Hepatocyte (in vitro differentiated cells): Measurements from ENCODE around the gene CACNA1C. TPM values are rescaled to one million over a fixed set of nuclear protein-coding genes. Genes with fewer than 3 reads are reported as not detected.
A peak's percentile ranks its signal among the peaks of the same experiment; 100 is the strongest.

Source experiments
- DNase-seq: peaks from one replicate; pipeline ENCODE4 v3.0.0-alpha.2; 2016; ENCODE audit warnings: low spot score
- H2AFZ ChIP-seq: fragments of 200-600 bp; sonication (generic); 2 replicates; pipeline ENCODE4 v1.6.0; 2016; ENCODE audit warnings: antibody characterized with exemption, mild to moderate bottlenecking
- H3K27ac ChIP-seq: fragments of 200-600 bp; sonication (generic); 2 replicates; pipeline ENCODE4 v1.5.1; 2016; ENCODE audit warnings: mild to moderate bottlenecking
- H3K27me3 ChIP-seq: fragments of 200-600 bp; sonication (generic); 2 replicates; pipeline ENCODE4 v1.6.1; 2016
- H3K36me3 ChIP-seq: fragments of 200-600 bp; sonication (generic); replicated peaks from 2 replicates; pipeline ENCODE4 v1.5.1; 2016; ENCODE audit warnings: low read depth; ENCODE audit not compliant: insufficient read depth
- H3K4me1 ChIP-seq: fragments of 200-600 bp; sonication (generic); 2 replicates; pipeline ENCODE4 v1.5.1; 2016; ENCODE audit warnings: mild to moderate bottlenecking, moderate library complexity; ENCODE audit not compliant: insufficient read depth
- H3K4me2 ChIP-seq: fragments of 200-600 bp; sonication (generic); 2 replicates; pipeline ENCODE4 v1.6.0; 2016
- H3K4me3 ChIP-seq: fragments of 200-600 bp; sonication (generic); 2 replicates; pipeline ENCODE4 v1.5.1; 2016; ENCODE audit warnings: mild to moderate bottlenecking
- H3K79me2 ChIP-seq: fragments of 200-600 bp; sonication (generic); 2 replicates; pipeline ENCODE4 v1.6.0; 2017; ENCODE audit warnings: mild to moderate bottlenecking
- H3K9me2 ChIP-seq: fragments of 200-600 bp; sonication (generic); replicated peaks from 2 replicates; pipeline ENCODE4 v1.6.0; 2017; ENCODE audit warnings: mild to moderate bottlenecking; ENCODE audit not compliant: insufficient read depth
- H3K9me3 ChIP-seq: fragments of 200-600 bp; sonication (generic); 2 replicates; pipeline ENCODE4 v1.5.1; 2016; ENCODE audit warnings: low read depth, mild to moderate bottlenecking
- H4K20me1 ChIP-seq: fragments of 200-600 bp; sonication (generic); 2 replicates; pipeline ENCODE4 v1.6.0; 2016; ENCODE audit warnings: mild to moderate bottlenecking; ENCODE audit not compliant: insufficient read depth, poor library complexity, severe bottlenecking
- EZH2 ChIP-seq: fragments of 200-600 bp; sonication (generic); IDR thresholded peaks from 2 replicates; pipeline ENCODE4 v1.6.1; 2016; ENCODE audit warnings: antibody characterized with exemption, mild to moderate bottlenecking, borderline replicate concordance
- EZH2phosphoT487 ChIP-seq: fragments of 200-600 bp; sonication (generic); IDR thresholded peaks from one replicate; pipeline ENCODE4 v1.6.1; 2018; ENCODE audit warnings: antibody characterized with exemption, mild to moderate bottlenecking, low read depth, moderate library complexity; ENCODE audit not compliant: unreplicated experiment, severe bottlenecking
- WGBS: methylation state at CpG from one replicate; pipeline ENCODE4 v1.1.6; 2016; ENCODE audit warnings: low lambda C conversion rate; ENCODE audit errors: missing lambda C conversion rate; 5-methylcytosine and 5-hydroxymethylcytosine counted together
- polyA plus RNA-seq: library from polyadenylated mRNA; unstranded; fragments of >200 nt; fragmentation: Nextera tagmentation; extraction: Ambion mirVana; gene quantifications from 2 replicates; pipeline ENCODE4 v1.2.1, GENCODE V29; 2016
- total RNA-seq: library from RNA; depleted of rRNA; stranded (reverse); fragments of >200 nt; gene quantifications from 2 replicates; pipeline ENCODE4 v1.2.3, GENCODE V29; 2014
- TF ChIP-seq, protein P1 (sequence below): fragments of 200-600 bp; sonication (generic); IDR thresholded peaks from 2 replicates; pipeline ENCODE4 v1.5.1; 2016; ENCODE audit warnings: antibody characterized with exemption, mild to moderate bottlenecking; ENCODE audit not compliant: poor library complexity

CACNA1C gene
- total and polyA plus RNA-seq, 2 experiments from 2014 or later, result 3.2 to 4.0 TPM

GRCh38 chr12:2615665-2616402 lies 563.0 kb downstream of the CACNA1C start:
- H3K4me2 ChIP-seq, result no peak overlapping the region
- H2AFZ ChIP-seq, result no peak overlapping the region
- DNase-seq, result peak; percentile 22
- H3K4me1 ChIP-seq, result no peaks in the 10 kb centered on the region
- H3K4me3 ChIP-seq, result no peak overlapping the region
- H3K36me3 ChIP-seq, result no peaks in the 10 kb centered on the region
- no peaks in the 10 kb centered on the region for H4K20me1 ChIP-seq
- TF ChIP-seq EZH2, result no peak
- no peak for TF ChIP-seq EZH2phosphoT487
- TF ChIP-seq, protein P1, sequence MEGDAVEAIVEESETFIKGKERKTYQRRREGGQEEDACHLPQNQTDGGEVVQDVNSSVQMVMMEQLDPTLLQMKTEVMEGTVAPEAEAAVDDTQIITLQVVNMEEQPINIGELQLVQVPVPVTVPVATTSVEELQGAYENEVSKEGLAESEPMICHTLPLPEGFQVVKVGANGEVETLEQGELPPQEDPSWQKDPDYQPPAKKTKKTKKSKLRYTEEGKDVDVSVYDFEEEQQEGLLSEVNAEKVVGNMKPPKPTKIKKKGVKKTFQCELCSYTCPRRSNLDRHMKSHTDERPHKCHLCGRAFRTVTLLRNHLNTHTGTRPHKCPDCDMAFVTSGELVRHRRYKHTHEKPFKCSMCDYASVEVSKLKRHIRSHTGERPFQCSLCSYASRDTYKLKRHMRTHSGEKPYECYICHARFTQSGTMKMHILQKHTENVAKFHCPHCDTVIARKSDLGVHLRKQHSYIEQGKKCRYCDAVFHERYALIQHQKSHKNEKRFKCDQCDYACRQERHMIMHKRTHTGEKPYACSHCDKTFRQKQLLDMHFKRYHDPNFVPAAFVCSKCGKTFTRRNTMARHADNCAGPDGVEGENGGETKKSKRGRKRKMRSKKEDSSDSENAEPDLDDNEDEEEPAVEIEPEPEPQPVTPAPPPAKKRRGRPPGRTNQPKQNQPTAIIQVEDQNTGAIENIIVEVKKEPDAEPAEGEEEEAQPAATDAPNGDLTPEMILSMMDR, result no peak
- H3K79me2 ChIP-seq, result no peaks in the 10 kb centered on the region
- H3K27me3 ChIP-seq, result no peaks in the 10 kb centered on the region
- WGBS, result 84% methylated on average over 14 of the region's 14 CpGs
- no peaks in the 10 kb centered on the region for H3K9me3 ChIP-seq
- H3K27ac ChIP-seq, result no peak overlapping the region
- no peaks in the 10 kb centered on the region for H3K9me2 ChIP-seq

- TF ChIP-seq, protein P1, result no peak
- no peak for TF ChIP-seq EZH2
- TF ChIP-seq EZH2phosphoT487, result no peak
- 93% methylated on average over 10 of the region's 10 CpGs for WGBS
- Histone ChIP-seq H3K9me3 (no peaks in the 10 kb centered on the region), H3K4me2 (no peak overlapping the region), H3K79me2 (no peaks in the 10 kb centered on the region), H3K4me3 (no peak overlapping the region), H4K20me1 (no peaks in the 10 kb centered on the region), H3K27me3 (no peaks in the 10 kb centered on the region), H3K9me2 (no peaks in the 10 kb centered on the region), H3K36me3 (no peaks in the 10 kb centered on the region), H2AFZ (no peak overlapping the region), H3K27ac (no peak overlapping the region), H3K4me1 (no peaks in the 10 kb centered on the region)
- DNase-seq, result no peak
Measured at GRCh38 chr12:2616763-2617162, 564.0 kb downstream of the CACNA1C start.

GRCh38 chr12:2617365-2617764 lies 564.6 kb downstream of the CACNA1C start:
- no peak for DNase-seq
- Histone ChIP-seq H3K27ac (no peak overlapping the region), H3K27me3 (no peaks in the 10 kb centered on the region), H3K9me3 (no peaks in the 10 kb centered on the region), H3K9me2 (no peaks in the 10 kb centered on the region), H3K79me2 (no peaks in the 10 kb centered on the region), H3K4me3 (no peak overlapping the region), H3K4me2 (no peak overlapping the region), H2AFZ (no peak overlapping the region), H3K4me1 (no peaks in the 10 kb centered on the region), H4K20me1 (no peaks in the 10 kb centered on the region), H3K36me3 (no peaks in the 10 kb centered on the region)
- WGBS, result 96% methylated on average over 8 of the region's 8 CpGs
- TF ChIP-seq EZH2 (no peak), EZH2phosphoT487 (no peak)
- TF ChIP-seq, protein P1, result no peak
